Measurements from ENCODE around the gene TSTD2. TPM values are rescaled to one million over a fixed set of nuclear protein-coding genes. Genes with fewer than 3 reads are reported as not detected.

TSTD2 gene
- total RNA-seq, 1 experiment from 2014 or later: 29.2 TPM

DNA sequence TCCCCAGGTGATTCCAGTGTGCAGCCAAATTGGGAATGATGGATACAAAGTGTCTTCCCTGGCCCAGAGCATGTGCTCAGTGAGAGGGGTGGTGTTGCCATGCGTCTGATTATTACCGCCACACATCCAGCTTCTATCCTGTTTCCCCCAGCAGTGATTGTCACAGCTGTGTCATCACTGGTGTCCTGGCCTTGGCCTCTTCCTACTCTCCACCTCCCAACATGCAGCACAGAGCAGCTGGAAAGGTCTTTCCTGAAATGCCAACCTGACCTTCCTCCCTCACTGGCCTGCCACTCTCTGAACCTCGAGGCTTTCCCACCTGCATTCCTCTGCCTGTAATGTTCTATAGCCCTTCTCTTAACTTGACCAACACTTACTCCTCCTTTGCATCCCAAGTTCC lies 71.7 kb downstream of the TSTD2 start:
- Histone ChIP-seq H3K9me2 (replicated peaks; ENCODE audit: insufficient read depth, low read length) (no peaks in the 10 kb centered on the region), H3K9me3 (ENCODE audit: low read length) (no peaks in the 10 kb centered on the region), H3K27me3 (ENCODE audit: low read length) (no peaks in the 10 kb centered on the region), H3K36me3 (ENCODE audit: insufficient read depth, low read length) (no peaks in the 10 kb centered on the region), H3K4me1 (ENCODE audit: low read length) (no peaks in the 10 kb centered on the region), H2AFZ (ENCODE audit: low read length) (no peak overlapping the region), H3K27ac (ENCODE audit: low read length) (no peak overlapping the region), H4K20me1 (ENCODE audit: insufficient read depth, low read depth, low read length) (no peaks in the 10 kb centered on the region), H3K9ac (ENCODE audit: low read length) (no peak overlapping the region), H3K4me2 (ENCODE audit: low read depth, low read length, poor library complexity, severe bottlenecking) (no peak overlapping the region), H3K4me3 (ENCODE audit: low read length) (no peak overlapping the region), H3K79me2 (ENCODE audit: low read length) (no peaks in the 10 kb centered on the region)
- no peak for DNase-seq

GRCh38 chr9:97560851-97561250 lies 72.3 kb downstream of the TSTD2 start:
- H3K4me2 ChIP-seq (ENCODE audit: low read depth, low read length, poor library complexity, severe bottlenecking): no peak overlapping the region
- H3K4me1 ChIP-seq (ENCODE audit: low read length): no peaks in the 10 kb centered on the region
- H3K27me3 ChIP-seq (ENCODE audit: low read length): no peaks in the 10 kb centered on the region
- no peak overlapping the region for H3K9ac ChIP-seq (ENCODE audit: low read length)
- no peaks in the 10 kb centered on the region for H3K9me2 ChIP-seq (replicated peaks; ENCODE audit: insufficient read depth, low read length)
- no peak overlapping the region for H3K4me3 ChIP-seq (ENCODE audit: low read length)
- H3K27ac ChIP-seq (ENCODE audit: low read length): no peak overlapping the region
- no peak for DNase-seq
- H3K79me2 ChIP-seq (ENCODE audit: low read length): no peaks in the 10 kb centered on the region
- H3K9me3 ChIP-seq (ENCODE audit: low read length): no peaks in the 10 kb centered on the region
- no peak overlapping the region for H2AFZ ChIP-seq (ENCODE audit: low read length)
- no peaks in the 10 kb centered on the region for H3K36me3 ChIP-seq (ENCODE audit: insufficient read depth, low read length)
- H4K20me1 ChIP-seq (ENCODE audit: insufficient read depth, low read depth, low read length): no peaks in the 10 kb centered on the region

DNA sequence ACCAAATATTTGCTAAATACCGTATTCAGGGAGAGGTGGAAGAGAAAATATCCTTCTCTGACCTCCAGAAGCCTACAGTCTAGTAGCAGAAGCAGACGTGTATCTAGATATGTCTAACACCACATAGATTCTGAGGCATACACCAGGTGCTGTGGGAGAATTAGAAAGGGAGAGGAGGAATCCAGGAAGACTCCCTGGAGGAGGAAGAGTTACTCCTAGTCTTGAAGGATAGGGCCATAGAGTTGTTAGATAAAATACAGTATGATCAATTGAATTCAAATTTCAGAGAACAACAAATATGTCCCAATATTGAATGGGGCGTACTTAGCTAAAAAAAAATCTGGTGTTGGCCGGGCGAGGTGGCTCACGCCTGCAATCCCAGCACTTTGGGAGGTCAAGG lies 73.0 kb downstream of the TSTD2 start:
- Histone ChIP-seq H3K27ac (ENCODE audit: low read length) (no peak overlapping the region), H4K20me1 (ENCODE audit: insufficient read depth, low read depth, low read length) (no peaks in the 10 kb centered on the region), H3K4me1 (ENCODE audit: low read length) (no peaks in the 10 kb centered on the region), H3K9ac (ENCODE audit: low read length) (no peak overlapping the region), H3K79me2 (ENCODE audit: low read length) (no peaks in the 10 kb centered on the region), H3K27me3 (ENCODE audit: low read length) (no peaks in the 10 kb centered on the region), H3K4me3 (ENCODE audit: low read length) (no peak overlapping the region), H3K4me2 (ENCODE audit: low read depth, low read length, poor library complexity, severe bottlenecking) (no peak overlapping the region), H3K9me2 (replicated peaks; ENCODE audit: insufficient read depth, low read length) (no peaks in the 10 kb centered on the region), H2AFZ (ENCODE audit: low read length) (no peak overlapping the region), H3K36me3 (ENCODE audit: insufficient read depth, low read length) (no peaks in the 10 kb centered on the region), H3K9me3 (ENCODE audit: low read length) (no peaks in the 10 kb centered on the region)
- no peak for DNase-seq

DNA sequence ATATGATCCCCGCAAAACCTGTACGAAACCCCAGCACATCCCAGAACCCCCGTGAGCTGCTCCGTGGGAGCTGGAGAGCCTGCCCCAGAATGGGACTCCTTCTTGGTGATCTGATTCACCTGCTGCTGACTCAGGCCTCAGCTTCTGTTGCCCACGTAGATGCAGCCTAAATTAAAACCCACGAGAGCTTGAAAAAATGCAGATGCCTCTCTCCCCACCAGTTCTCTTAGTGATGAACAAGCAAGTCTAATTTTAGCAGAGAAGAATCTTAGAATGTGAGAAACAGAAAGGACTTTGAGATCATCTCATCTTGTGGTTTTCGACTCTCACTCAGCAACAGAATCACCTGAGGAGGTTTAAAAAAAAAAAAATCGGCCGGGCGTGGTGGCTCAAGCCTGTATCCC lies 74.1 kb downstream of the TSTD2 start:
- no peaks in the 10 kb centered on the region for H3K9me3 ChIP-seq (ENCODE audit: low read length)
- H3K4me3 ChIP-seq (ENCODE audit: low read length): no peak overlapping the region
- no peaks in the 10 kb centered on the region for H3K9me2 ChIP-seq (replicated peaks; ENCODE audit: insufficient read depth, low read length)
- H2AFZ ChIP-seq (ENCODE audit: low read length): no peak overlapping the region
- no peaks in the 10 kb centered on the region for H3K79me2 ChIP-seq (ENCODE audit: low read length)
- H3K4me2 ChIP-seq (ENCODE audit: low read depth, low read length, poor library complexity, severe bottlenecking): no peak overlapping the region
- H3K36me3 ChIP-seq (ENCODE audit: insufficient read depth, low read length): no peaks in the 10 kb centered on the region
- H3K9ac ChIP-seq (ENCODE audit: low read length): no peak overlapping the region
- H4K20me1 ChIP-seq (ENCODE audit: insufficient read depth, low read depth, low read length): no peaks in the 10 kb centered on the region
- DNase-seq: no peak
- no peaks in the 10 kb centered on the region for H3K4me1 ChIP-seq (ENCODE audit: low read length)
- no peaks in the 10 kb centered on the region for H3K27me3 ChIP-seq (ENCODE audit: low read length)
- no peak overlapping the region for H3K27ac ChIP-seq (ENCODE audit: low read length)

DNA sequence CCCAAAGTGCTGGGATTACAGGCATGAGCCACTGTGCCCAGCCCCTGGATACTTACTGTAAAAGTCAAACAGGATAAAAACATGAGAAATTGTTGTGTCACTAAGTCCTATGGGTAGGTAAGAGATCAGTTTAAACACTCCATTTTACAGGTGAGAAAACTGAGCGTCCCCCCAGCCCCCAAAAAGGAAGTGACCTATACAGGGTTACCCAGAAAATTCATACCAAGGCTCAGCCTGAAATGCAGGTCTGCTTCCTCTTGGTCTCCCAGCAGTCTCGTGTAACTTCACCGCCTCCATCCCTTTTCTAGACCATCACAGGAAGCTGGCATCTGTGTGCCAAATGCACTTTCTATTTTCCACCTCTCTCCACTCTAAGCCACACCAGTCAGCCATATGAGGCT lies 74.5 kb downstream of the TSTD2 start:
- DNase-seq: no peak
- Histone ChIP-seq H4K20me1 (ENCODE audit: insufficient read depth, low read depth, low read length) (no peaks in the 10 kb centered on the region), H3K79me2 (ENCODE audit: low read length) (no peaks in the 10 kb centered on the region), H3K4me1 (ENCODE audit: low read length) (no peaks in the 10 kb centered on the region), H2AFZ (ENCODE audit: low read length) (no peak overlapping the region), H3K27me3 (ENCODE audit: low read length) (no peaks in the 10 kb centered on the region), H3K27ac (ENCODE audit: low read length) (no peak overlapping the region), H3K4me2 (ENCODE audit: low read depth, low read length, poor library complexity, severe bottlenecking) (no peak overlapping the region), H3K9me3 (ENCODE audit: low read length) (no peaks in the 10 kb centered on the region), H3K36me3 (ENCODE audit: insufficient read depth, low read length) (no peaks in the 10 kb centered on the region), H3K9me2 (replicated peaks; ENCODE audit: insufficient read depth, low read length) (no peaks in the 10 kb centered on the region), H3K9ac (ENCODE audit: low read length) (no peak overlapping the region), H3K4me3 (ENCODE audit: low read length) (no peak overlapping the region)

DNA sequence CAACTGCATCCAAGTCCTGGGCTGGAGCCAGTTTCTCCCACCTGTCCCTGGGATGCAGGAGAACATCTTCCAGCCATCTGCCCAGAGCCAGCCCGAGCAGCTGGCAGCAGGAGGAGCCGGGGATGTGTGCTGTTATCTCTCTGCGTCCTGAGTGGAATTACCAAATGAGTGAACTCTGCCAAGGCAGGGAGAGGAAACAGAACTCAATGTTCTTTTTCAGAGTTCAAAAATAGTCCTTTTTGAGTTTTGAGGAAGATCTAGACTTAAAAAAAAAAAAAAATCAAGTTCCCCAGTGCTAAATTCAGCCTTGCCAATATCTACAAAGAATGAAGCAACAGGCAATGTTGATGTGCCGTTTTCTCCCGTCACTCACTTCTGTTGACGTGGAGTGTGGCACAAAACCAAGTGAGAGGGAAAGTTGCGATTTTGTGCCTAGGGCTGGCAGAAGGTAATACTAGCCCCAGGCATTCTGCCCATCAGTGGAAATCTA lies 75.5 kb downstream of the TSTD2 start:
- no peak for DNase-seq
- Histone ChIP-seq H3K4me3 (ENCODE audit: low read length) (no peak overlapping the region), H3K27ac (ENCODE audit: low read length) (no peak overlapping the region), H3K79me2 (ENCODE audit: low read length) (no peaks in the 10 kb centered on the region), H3K9me3 (ENCODE audit: low read length) (no peaks in the 10 kb centered on the region), H3K36me3 (ENCODE audit: insufficient read depth, low read length) (no peaks in the 10 kb centered on the region), H3K9me2 (replicated peaks; ENCODE audit: insufficient read depth, low read length) (no peaks in the 10 kb centered on the region), H3K4me2 (ENCODE audit: low read depth, low read length, poor library complexity, severe bottlenecking) (no peak overlapping the region), H3K27me3 (ENCODE audit: low read length) (no peaks in the 10 kb centered on the region), H4K20me1 (ENCODE audit: insufficient read depth, low read depth, low read length) (no peaks in the 10 kb centered on the region), H2AFZ (ENCODE audit: low read length) (no peak overlapping the region), H3K9ac (ENCODE audit: low read length) (no peak overlapping the region), H3K4me1 (ENCODE audit: low read length) (no peaks in the 10 kb centered on the region)

GRCh38 chr9:97556721-97557605 lies 76.2 kb downstream of the TSTD2 start:
- no peak overlapping the region for H2AFZ ChIP-seq (ENCODE audit: low read length)
- H3K9me2 ChIP-seq (replicated peaks; ENCODE audit: insufficient read depth, low read length): no peaks in the 10 kb centered on the region
- no peak for DNase-seq
- no peaks in the 10 kb centered on the region for H3K4me1 ChIP-seq (ENCODE audit: low read length)
- no peaks in the 10 kb centered on the region for H4K20me1 ChIP-seq (ENCODE audit: insufficient read depth, low read depth, low read length)
- H3K4me3 ChIP-seq (ENCODE audit: low read length): no peak overlapping the region
- H3K27ac ChIP-seq (ENCODE audit: low read length): no peak overlapping the region
- no peaks in the 10 kb centered on the region for H3K36me3 ChIP-seq (ENCODE audit: insufficient read depth, low read length)
- H3K79me2 ChIP-seq (ENCODE audit: low read length): no peaks in the 10 kb centered on the region
- H3K4me2 ChIP-seq (ENCODE audit: low read depth, low read length, poor library complexity, severe bottlenecking): no peak overlapping the region
- no peaks in the 10 kb centered on the region for H3K9me3 ChIP-seq (ENCODE audit: low read length)
- H3K27me3 ChIP-seq (ENCODE audit: low read length): no peaks in the 10 kb centered on the region
- no peak overlapping the region for H3K9ac ChIP-seq (ENCODE audit: low read length)

DNA sequence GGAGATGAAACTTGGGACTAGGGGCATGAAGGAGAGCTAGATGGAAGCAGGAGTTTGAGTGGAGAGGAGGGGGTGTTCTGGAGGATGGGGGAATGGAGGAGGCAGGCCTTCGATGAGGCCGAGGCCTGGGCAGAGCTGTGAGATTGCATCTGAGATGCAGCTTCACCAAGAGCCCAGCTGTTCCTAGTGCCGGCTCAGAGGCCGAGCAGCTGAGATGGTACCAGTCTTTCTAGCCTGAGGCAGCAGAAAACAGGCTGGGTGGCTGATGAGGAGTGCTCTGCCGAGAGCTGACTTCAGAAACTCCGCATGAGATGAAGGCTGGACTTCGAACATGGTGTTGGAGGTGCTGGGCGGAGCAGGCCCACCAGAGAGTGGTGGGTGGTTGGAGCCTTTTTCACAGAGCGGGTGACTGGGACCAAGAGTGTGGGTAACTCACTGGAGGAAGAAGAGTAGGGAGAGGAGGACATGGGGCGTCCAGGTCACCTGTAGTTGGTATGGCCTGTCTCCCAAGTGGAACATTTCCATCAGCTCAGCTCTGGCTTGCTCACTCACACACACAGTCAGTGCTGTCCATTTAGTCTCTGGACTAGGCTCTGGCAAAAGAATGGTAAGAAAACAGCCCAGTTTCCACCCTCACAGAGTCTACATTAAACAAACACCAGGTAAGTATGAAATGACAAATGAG lies 77.0 kb downstream of the TSTD2 start:
- no peaks in the 10 kb centered on the region for H3K9me2 ChIP-seq (replicated peaks; ENCODE audit: insufficient read depth, low read length)
- H3K9ac ChIP-seq (ENCODE audit: low read length): no peak overlapping the region

More for the DNA sequence above, 77.0 kb downstream of the TSTD2 start:
- Histone ChIP-seq H4K20me1 (ENCODE audit: insufficient read depth, low read depth, low read length) (no peaks in the 10 kb centered on the region), H3K4me1 (ENCODE audit: low read length) (no peaks in the 10 kb centered on the region), H3K27me3 (ENCODE audit: low read length) (no peaks in the 10 kb centered on the region), H3K4me2 (ENCODE audit: low read depth, low read length, poor library complexity, severe bottlenecking) (no peak overlapping the region), H3K36me3 (ENCODE audit: insufficient read depth, low read length) (no peaks in the 10 kb centered on the region), H2AFZ (ENCODE audit: low read length) (no peak overlapping the region), H3K27ac (ENCODE audit: low read length) (no peak overlapping the region), H3K4me3 (ENCODE audit: low read length) (no peak overlapping the region), H3K79me2 (ENCODE audit: low read length) (no peaks in the 10 kb centered on the region), H3K9me3 (ENCODE audit: low read length) (no peaks in the 10 kb centered on the region)
- DNase-seq: no peak
